Brain microvascular endothelial cell (primary cell): ENCODE data around the gene PYROXD2.

ENCODE experiments used
- DNase-seq: peaks from one replicate; pipeline ENCODE4 v3.0.0-alpha.2; 2020
- H3K27ac ChIP-seq: fragments of 250-450 bp; sonication (Bioruptor Pico); 2 replicates; pipeline ENCODE4 v1.5.1; 2020; ENCODE audit warnings: mild to moderate bottlenecking, moderate library complexity
- H3K27me3 ChIP-seq: fragments of 250-450 bp; sonication (Bioruptor Pico); replicated peaks from 2 replicates; pipeline ENCODE4 v1.5.1; 2020; ENCODE audit warnings: mild to moderate bottlenecking
- H3K36me3 ChIP-seq: fragments of 250-450 bp; sonication (Bioruptor Pico); replicated peaks from 2 replicates; pipeline ENCODE4 v1.5.1; 2020; ENCODE audit warnings: mild to moderate bottlenecking
- H3K4me3 ChIP-seq: 2 replicates; pipeline ENCODE4 v1.5.1; 2011; ENCODE audit warnings: low read depth, mild to moderate bottlenecking, control low read depth, low read length, moderate library complexity
- in situ Hi-C: cut with HindIII; loops from 2 replicates; pipeline ENCODE4 v1.10.0; 2017; ENCODE audit warnings: low sequenced_read_pairs, low pct_ligation_motif_present
- TF ChIP-seq, protein P1 (sequence below): IDR thresholded peaks from 2 replicates; pipeline ENCODE4 v1.5.1; 2011; ENCODE audit warnings: low read depth, mild to moderate bottlenecking, moderate library complexity, low read length, control low read depth, inconsistent platforms; ENCODE audit errors: missing control alignments

The PYROXD2 gene

DNA sequence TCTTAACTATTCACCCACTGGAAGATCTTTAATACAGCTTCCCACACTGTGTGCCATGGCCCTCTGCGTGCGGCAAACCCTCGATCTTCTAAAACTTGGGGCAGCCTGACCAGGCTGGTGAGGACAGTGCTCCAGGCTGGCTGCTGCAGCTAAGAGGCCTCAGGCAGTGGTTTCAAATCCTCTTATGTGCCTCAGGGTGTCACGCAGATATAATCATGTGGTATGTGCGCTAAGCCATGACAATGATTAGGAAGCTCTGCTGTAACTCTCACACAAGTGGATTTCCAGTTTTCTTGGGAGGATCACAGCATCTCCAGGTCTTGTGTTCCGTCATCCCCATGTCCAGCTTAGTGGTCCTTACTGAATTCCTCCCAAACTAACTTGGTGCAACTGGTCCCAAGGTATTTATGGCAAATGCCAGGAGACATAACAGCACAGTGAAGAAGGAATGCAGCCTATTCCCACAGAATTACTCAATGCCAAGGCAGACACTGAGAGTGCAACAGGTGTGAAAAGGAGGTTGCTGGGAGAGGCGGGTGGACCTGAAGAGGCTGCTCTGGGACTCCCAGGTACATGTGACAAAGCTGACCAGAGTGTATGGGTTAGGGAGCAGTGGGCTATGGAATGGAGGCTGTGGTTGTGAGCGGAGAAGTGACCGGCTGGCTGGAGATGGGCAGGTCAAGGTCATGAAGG, 29.5 kb upstream of the PYROXD2 start:
- Histone ChIP-seq H3K27ac (no peak overlapping the region), H3K36me3 (peaks cover 8% of the 10 kb centered on the region), H3K27me3 (no peaks in the 10 kb centered on the region), H3K4me3 (no peak overlapping the region)
- TF ChIP-seq, protein P1, sequence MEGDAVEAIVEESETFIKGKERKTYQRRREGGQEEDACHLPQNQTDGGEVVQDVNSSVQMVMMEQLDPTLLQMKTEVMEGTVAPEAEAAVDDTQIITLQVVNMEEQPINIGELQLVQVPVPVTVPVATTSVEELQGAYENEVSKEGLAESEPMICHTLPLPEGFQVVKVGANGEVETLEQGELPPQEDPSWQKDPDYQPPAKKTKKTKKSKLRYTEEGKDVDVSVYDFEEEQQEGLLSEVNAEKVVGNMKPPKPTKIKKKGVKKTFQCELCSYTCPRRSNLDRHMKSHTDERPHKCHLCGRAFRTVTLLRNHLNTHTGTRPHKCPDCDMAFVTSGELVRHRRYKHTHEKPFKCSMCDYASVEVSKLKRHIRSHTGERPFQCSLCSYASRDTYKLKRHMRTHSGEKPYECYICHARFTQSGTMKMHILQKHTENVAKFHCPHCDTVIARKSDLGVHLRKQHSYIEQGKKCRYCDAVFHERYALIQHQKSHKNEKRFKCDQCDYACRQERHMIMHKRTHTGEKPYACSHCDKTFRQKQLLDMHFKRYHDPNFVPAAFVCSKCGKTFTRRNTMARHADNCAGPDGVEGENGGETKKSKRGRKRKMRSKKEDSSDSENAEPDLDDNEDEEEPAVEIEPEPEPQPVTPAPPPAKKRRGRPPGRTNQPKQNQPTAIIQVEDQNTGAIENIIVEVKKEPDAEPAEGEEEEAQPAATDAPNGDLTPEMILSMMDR = no peak
- in situ Hi-C loops = no loop called here
- no peak for DNase-seq

DNA sequence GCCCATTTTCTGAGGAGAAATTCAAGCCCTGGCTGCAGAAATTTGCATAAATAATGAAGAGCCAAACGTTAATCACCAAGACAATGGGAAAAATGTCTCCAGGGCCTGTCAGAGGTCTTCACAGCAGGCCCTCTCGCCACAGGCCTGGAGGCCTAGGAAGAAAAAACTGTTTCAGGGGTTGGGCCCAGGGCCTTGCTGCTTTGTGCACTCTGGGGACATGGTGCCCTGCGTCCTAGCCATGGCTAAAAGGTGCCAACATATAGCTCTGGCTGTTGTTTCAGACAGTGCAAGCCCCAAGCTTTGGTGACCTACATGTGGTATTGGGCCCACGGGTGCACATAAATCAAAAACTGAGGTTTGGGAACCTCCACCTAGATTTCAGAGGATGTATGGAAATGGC, 23.7 kb upstream of the PYROXD2 start:
- Histone ChIP-seq H3K36me3 (peaks cover 15% of the 10 kb centered on the region), H3K27ac (no peak overlapping the region), H3K4me3 (no peak overlapping the region), H3K27me3 (no peaks in the 10 kb centered on the region)
- in situ Hi-C loops = no loop called here
- DNase-seq = no peak
- TF ChIP-seq, protein P1 = no peak

DNA sequence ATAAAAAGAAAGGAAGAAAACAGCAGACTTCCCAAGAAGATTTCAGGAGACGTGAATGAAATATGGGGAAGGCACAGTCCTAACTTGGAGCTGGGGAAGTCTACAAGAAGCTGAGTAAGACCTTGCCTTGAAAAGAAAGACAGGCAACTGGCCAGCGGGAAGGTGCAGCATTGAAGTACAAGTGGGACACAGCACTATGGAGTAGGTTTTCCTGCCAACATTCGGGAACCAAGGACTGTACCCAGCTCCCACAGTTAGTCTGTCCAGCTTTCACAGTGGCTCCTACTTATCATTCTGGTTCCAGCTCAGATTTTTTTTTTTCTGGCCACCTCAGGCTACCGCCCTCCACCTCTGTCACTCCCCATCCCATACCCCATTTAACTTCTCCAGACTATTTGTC, 21.7 kb upstream of the PYROXD2 start:
- Histone ChIP-seq H3K27me3 (no peaks in the 10 kb centered on the region), H3K36me3 (peaks cover 20% of the 10 kb centered on the region), H3K27ac (no peak overlapping the region), H3K4me3 (no peak overlapping the region)
- no peak for DNase-seq
- in situ Hi-C loops = no loop called here
- TF ChIP-seq, protein P1 = no peak

GRCh38 chr10:98435178-98435577, 20.2 kb upstream of the PYROXD2 start:
- in situ Hi-C loops = no loop called here
- H3K27me3 ChIP-seq = no peaks in the 10 kb centered on the region
- no peak for DNase-seq
- no peak overlapping the region for H3K27ac ChIP-seq
- H3K4me3 ChIP-seq = no peak overlapping the region
- TF ChIP-seq, protein P1 = no peak
- H3K36me3 ChIP-seq = peaks cover 33% of the 10 kb centered on the region

DNA sequence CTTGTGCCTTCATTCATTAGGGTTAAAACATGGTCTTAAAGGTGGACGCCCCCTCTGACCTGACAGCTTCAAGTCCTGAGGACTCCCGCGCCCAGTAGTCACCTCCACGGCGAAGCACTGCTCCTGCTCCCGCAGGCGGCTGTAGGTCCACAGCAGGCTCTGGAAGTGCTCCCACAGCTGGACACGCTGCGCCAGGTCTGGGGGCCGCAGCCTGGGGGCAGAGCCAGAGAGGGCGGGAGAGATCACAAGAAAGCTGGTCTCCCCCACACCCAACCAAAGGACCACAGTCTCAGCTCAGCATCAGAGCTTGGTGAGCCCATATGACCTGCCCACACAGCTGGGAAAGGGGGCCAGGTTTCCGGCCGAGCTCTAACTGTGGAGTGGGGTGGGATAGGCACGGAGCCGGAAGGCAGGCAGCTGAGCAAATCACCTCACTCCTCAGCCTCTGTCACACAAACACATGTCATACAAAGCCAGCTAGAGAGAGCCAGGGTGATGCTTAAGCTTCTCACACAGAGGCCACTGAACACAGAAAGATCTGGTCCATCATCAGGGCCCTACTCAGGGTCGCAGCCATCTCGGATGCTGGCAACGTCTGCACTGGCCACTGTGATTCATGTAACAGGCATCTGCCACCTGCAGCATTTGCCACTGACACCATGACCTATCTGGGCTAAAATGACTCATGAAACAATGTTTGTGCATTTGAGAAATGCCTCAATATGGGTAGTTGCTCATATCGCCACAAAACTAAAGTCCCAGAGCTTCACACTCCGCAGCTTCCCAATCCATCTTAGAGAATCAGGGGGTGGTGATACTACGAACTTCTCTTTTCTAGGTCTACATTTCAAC, 19.1 kb upstream of the PYROXD2 start:
- peak; percentile 53 for DNase-seq
- H3K36me3 ChIP-seq = peaks cover 37% of the 10 kb centered on the region
- no peak overlapping the region for H3K27ac ChIP-seq
- TF ChIP-seq, protein P1 = no peak
- no peaks in the 10 kb centered on the region for H3K27me3 ChIP-seq
- in situ Hi-C loops = no loop called here
- H3K4me3 ChIP-seq = no peak overlapping the region
